ENCODE measurements around the gene ZBTB7C.

The ZBTB7C gene

DNA sequence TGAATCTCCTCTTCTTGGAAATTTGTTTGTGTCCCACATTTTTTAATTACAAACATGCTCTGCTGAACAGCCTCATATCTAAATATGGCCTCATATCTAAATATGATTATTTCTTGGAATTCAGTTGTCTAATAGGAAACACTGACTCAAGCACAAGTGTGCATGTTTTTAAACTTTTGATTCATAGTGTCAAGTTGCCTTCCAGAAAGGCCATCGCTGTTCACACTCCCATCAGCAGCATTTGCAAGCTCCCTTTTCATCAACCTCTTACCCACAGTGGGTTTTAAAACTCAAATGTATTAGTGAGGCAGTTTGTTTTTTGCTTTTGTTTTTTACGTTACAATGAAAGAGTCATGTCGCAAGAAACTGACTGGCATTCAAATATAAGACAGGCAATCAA is 413.5 kb downstream of the ZBTB7C start:
- no peak overlapping the region for H3K9ac ChIP-seq (ENCODE audit: low read depth, low read length, poor library complexity, severe bottlenecking)
- H3K79me2 ChIP-seq (ENCODE audit: insufficient read depth, low read length): no peaks in the 10 kb centered on the region
- no peaks in the 10 kb centered on the region for H4K20me1 ChIP-seq (ENCODE audit: insufficient read depth, low read length, poor library complexity, severe bottlenecking)
- H3K4me1 ChIP-seq (ENCODE audit: insufficient read depth, low read length, poor library complexity, severe bottlenecking): peaks cover 35% of the 10 kb centered on the region
- H3K9me2 ChIP-seq (replicated peaks; ENCODE audit: low read depth, low read length): no peaks in the 10 kb centered on the region
- no peak overlapping the region for H2AFZ ChIP-seq (ENCODE audit: low read length)
- no peak overlapping the region for H3K4me2 ChIP-seq (ENCODE audit: low read depth, low read length, poor library complexity, severe bottlenecking)
- TF ChIP-seq EZH2phosphoT487 (IDR thresholded peaks at IDR 0.05; ENCODE audit: borderline replicate concordance) (no peak), CTCF (conservative IDR thresholded peaks at IDR 0.05; ENCODE audit: low read length) (no peak)
- no peaks in the 10 kb centered on the region; the same call in 1 of the 2 replicates for H3F3A ChIP-seq (ENCODE audit: low read depth)
- H3K4me3 ChIP-seq (ENCODE audit: low read length, poor library complexity, severe bottlenecking): no peak overlapping the region
- H3K36me3 ChIP-seq (ENCODE audit: insufficient read depth, low read length): no peaks in the 10 kb centered on the region
- 0 out of 2 replicates have a peak, but pooled peaks cover 3% of the 10 kb centered on the region for H3K9me3 ChIP-seq (ENCODE audit: insufficient read depth, low read depth, low read length)
- H3K27me3 ChIP-seq (ENCODE audit: insufficient read depth, low read length, poor library complexity, severe bottlenecking): no peaks in the 10 kb centered on the region

DNA sequence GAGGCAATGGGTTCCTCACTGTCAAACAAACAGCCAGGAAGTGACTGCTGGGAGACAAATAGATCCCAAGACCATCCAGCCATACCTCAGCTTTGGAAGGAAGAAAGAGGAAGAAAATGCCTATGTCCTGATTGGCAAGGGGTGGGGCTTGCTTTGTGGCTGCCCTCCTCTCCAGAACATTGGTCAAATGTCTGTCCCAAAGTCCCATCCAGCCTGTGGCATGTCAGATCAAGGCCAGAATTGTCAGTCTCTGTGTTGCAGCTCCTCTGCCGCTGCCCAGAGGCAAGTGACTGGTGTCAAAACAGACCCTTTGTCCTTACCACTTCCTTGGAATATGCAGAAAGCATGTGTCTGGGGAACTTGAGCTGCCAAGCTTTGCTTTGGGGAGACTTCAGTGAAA is 415.8 kb downstream of the ZBTB7C start:
- H3K4me2 ChIP-seq (ENCODE audit: low read depth, low read length, poor library complexity, severe bottlenecking): no peak overlapping the region
- no peaks in the 10 kb centered on the region for H3K9me2 ChIP-seq (replicated peaks; ENCODE audit: low read depth, low read length)
- H3F3A ChIP-seq (ENCODE audit: low read depth): no peaks in the 10 kb centered on the region
- TF ChIP-seq EZH2phosphoT487 (IDR thresholded peaks at IDR 0.05; ENCODE audit: borderline replicate concordance): no peak
- no peak for TF ChIP-seq CTCF (conservative IDR thresholded peaks at IDR 0.05; ENCODE audit: low read length)
- H3K27me3 ChIP-seq (ENCODE audit: insufficient read depth, low read length, poor library complexity, severe bottlenecking): no peaks in the 10 kb centered on the region
- H4K20me1 ChIP-seq (ENCODE audit: insufficient read depth, low read length, poor library complexity, severe bottlenecking): no peaks in the 10 kb centered on the region
- H3K4me3 ChIP-seq (ENCODE audit: low read length, poor library complexity, severe bottlenecking): no peak overlapping the region
- no peaks in the 10 kb centered on the region for H3K79me2 ChIP-seq (ENCODE audit: insufficient read depth, low read length)
- H3K4me1 ChIP-seq (ENCODE audit: insufficient read depth, low read length, poor library complexity, severe bottlenecking): peaks cover 15% of the 10 kb centered on the region
- H3K9ac ChIP-seq (ENCODE audit: low read depth, low read length, poor library complexity, severe bottlenecking): no peak overlapping the region
- no peaks in the 10 kb centered on the region for H3K36me3 ChIP-seq (ENCODE audit: insufficient read depth, low read length)
- H3K9me3 ChIP-seq (ENCODE audit: insufficient read depth, low read depth, low read length): 0 out of 2 replicates have a peak, but pooled peaks cover 3% of the 10 kb centered on the region
- 0 out of 2 replicates have a peak overlapping the region, but pooled peaks have one; percentile 21 for H2AFZ ChIP-seq (ENCODE audit: low read length)

DNA sequence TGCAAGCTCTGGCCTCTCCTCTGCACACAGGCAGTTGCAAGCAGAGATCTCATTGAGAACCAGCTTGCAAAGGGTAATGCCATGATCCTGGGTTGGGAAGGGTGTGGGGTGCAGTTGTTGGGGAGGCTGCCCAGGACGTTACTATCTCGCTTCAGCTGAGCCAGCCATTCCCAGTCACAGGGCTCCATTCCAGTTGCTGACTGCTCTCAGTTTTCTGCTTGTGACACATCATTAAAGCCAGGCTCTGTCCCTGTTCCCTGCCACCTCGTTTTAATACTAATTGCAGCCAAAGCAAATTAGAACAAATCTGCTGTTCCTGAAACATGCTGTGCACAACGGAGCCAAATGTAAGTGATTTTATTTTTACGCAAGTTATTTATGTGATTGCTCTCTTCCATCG is 416.2 kb downstream of the ZBTB7C start:
- Histone ChIP-seq H3K4me3 (ENCODE audit: low read length, poor library complexity, severe bottlenecking) (no peak overlapping the region), H3F3A (ENCODE audit: low read depth) (no peaks in the 10 kb centered on the region), H3K79me2 (ENCODE audit: insufficient read depth, low read length) (no peaks in the 10 kb centered on the region), H3K9ac (ENCODE audit: low read depth, low read length, poor library complexity, severe bottlenecking) (no peak overlapping the region), H3K4me1 (ENCODE audit: insufficient read depth, low read length, poor library complexity, severe bottlenecking) (peaks cover 15% of the 10 kb centered on the region), H3K9me3 (ENCODE audit: insufficient read depth, low read depth, low read length) (0 out of 2 replicates have a peak, but pooled peaks cover 3% of the 10 kb centered on the region), H3K9me2 (replicated peaks; ENCODE audit: low read depth, low read length) (no peaks in the 10 kb centered on the region), H3K27me3 (ENCODE audit: insufficient read depth, low read length, poor library complexity, severe bottlenecking) (no peaks in the 10 kb centered on the region), H4K20me1 (ENCODE audit: insufficient read depth, low read length, poor library complexity, severe bottlenecking) (no peaks in the 10 kb centered on the region), H2AFZ (ENCODE audit: low read length) (no peak overlapping the region), H3K36me3 (ENCODE audit: insufficient read depth, low read length) (no peaks in the 10 kb centered on the region), H3K4me2 (ENCODE audit: low read depth, low read length, poor library complexity, severe bottlenecking) (no peak overlapping the region)
- TF ChIP-seq EZH2phosphoT487 (IDR thresholded peaks at IDR 0.05; ENCODE audit: borderline replicate concordance) (no peak), CTCF (conservative IDR thresholded peaks at IDR 0.05; ENCODE audit: low read length) (no peak)

Measured in Loucy (cell line).